HK-2 (cell line): ENCODE results near the gene FAM3B.

ENCODE experiments used
- DNase-seq: peaks from one replicate; pipeline ENCODE4 v3.0.0-alpha.2; 2018; ENCODE audit not compliant: unreplicated experiment

Gene FAM3B

DNA sequence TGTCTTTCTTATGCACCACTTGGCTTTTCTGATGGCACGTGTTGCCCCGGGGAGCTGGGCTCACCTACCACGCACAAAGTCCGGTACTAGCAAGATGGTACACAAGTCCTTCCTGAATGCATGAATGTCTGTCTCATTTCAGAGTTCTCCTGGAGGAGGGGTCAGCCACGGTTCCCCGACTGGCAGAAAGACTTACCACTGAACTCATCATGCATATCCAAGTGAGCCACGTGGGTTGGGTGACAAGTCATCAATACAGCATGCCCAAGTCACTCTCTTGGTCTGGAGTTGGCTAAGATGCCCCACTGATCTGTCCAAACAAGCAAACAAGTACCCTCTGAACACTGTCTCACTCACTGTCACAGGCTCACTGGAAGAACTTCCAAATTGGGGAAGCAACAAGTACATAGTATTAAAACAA is 80.9 kb downstream of the FAM3B start:
- DNase-seq = no peak

DNA sequence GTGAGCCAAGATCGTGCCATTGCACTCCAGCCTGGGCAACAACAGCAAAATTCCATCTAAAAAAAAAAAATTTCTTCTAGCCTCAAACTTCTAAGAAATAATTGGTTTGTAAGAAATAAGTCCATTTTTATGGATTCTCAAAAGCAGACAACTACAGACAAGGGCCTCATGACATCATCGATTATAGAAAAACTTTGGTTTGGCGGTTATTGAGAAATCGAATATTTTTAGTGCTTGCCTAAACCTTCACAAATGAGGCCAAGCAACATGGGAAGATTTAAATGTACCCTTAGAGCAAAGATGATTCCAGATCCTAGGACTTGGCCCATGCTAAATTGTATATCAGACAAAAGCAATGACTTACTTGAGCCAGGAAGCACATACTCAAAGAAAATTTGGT is 81.7 kb downstream of the FAM3B start:
- no peak for DNase-seq

DNA sequence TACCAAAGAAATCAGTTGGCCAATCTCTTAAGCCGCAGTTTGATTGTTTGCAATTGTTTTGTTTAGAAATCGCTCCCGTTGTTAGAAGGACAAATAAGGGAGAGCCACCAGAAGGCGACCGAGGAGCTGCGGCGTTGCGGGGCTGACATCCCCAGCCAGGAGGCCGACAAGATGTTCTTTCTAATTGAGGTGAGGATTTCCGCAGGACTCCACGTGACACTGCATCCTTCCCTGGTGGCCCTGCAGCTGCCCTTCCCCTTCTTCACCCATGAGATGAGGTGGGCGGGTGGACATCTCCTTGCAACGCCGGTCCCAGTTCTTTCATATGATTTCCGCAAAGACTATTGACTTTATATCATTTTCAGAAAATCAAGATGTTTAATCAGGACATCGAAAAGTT is 82.2 kb downstream of the FAM3B start:
- DNase-seq = no peak

DNA sequence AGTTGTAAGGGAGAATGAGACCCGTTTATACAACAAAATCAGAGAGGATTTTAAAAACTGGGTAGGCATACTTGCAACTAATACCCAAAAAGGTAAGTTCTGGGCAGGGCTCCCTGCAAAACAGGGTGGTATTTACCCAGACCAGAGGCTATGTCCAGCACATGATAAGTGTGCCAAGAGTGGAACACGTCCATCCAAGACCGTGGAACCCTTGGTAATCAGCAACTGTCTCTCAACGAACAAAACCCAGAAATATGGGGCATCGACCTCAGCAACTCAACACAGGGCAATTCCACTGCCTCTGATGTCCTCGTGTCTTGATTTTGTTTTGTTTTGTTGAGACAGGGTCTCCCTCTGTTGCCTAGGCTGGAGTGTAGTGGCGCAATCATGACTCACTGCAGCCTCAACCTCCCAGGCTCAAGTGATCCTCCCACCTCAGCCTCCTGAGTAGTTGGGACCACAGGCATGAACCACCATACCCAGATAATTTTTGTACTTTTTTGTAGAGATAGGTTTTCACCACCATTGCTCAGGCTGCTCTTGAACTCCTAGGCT is 82.7 kb downstream of the FAM3B start:
- DNase-seq = no peak

DNA sequence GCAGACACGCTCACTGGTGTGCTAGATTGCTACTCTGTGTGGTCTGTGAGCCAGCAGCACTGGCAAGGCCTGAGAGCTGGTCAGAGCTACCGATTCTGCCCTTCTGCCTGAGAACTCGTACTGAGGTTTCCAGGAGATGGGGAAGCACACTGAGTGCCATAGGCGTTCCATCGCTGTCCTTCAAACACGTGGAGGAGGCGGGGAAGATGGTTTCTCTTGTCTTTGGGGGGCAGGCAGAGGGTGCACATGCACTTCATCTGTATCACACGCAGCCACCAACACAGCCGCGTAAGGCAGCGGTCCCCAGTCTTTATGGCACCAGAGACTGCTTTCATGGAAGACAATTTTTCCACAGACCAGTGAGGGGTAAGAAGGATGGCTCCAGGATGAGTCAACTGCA is 85.6 kb downstream of the FAM3B start:
- DNase-seq = no peak

DNA sequence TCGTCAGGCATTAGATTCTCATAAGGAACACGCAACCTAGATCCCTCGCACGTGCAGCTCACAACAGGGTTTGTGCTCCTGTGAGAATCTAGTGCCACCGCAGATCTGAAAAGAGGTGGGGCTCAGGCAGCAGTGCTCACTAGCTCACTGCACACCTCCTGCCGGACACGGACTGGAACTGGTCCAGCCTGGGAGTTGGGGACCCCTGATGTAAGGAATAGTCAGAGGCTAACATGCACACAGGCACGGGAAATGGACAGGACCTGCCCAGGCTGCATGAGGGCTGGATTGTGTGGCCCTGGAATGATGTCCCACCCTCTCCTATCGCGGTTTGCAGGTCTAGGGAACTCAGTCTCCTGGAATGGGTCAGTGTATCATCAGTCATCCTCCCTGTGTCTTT is 86.2 kb downstream of the FAM3B start:
- DNase-seq = no peak

DNA sequence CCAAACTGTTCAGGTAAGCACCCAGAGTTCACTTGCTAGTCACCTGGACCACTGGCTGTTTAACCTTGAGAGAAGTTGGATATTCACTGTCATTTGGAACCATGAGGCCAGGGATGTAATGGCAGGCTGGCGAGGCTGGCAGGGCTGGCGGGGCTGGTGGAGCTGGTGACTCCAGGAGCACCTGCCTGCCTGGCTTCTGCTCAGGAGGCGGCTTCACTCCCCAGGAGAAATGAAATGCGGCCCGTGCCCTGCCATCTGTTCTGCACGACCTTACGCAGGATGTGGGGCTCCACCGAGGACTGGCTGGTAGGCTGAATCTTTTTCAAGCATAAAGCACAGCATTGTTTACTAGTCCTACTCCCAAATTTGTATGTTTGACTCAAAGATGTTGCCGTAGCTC is 86.7 kb downstream of the FAM3B start:
- no peak for DNase-seq

DNA sequence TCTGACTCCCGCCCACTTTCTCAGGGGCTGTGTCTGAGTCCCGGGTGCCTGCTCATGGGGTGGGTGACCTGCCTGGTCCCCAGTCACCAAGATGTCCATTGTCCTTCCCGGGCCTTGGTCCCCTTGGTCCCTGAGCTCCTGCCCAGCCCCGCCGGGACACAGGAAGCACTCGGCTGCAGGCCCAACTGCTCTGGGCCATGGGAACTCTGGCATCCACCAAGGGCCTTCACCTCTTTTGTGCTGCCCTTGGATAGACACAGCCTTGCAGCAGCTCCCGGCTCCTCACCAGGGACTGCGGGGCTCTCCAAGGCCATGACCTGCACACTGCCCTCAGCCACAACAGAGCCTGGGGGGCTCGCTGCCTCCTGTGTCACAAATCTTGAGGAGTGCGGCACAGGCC is 87.4 kb downstream of the FAM3B start:
- no peak for DNase-seq

DNA sequence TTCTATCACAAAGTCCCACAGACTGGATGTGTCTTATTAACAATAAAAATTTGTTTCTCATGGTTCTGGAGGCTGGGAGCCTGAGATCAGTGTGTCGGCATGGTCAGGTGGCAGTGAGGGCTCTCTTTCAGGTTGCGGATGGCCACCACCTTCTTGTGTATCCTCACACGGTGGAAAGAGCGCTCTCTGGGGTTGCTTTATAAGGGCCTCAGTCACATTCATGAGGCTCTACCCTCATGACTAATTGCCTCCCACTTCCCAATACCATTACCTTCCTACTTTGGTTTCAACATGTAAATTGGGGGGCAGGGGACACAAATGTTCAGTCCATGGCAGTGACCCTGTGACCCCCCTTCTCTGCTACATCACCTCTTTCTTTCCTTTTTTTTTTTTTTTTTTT is 88.7 kb downstream of the FAM3B start:
- DNase-seq = no peak

DNA sequence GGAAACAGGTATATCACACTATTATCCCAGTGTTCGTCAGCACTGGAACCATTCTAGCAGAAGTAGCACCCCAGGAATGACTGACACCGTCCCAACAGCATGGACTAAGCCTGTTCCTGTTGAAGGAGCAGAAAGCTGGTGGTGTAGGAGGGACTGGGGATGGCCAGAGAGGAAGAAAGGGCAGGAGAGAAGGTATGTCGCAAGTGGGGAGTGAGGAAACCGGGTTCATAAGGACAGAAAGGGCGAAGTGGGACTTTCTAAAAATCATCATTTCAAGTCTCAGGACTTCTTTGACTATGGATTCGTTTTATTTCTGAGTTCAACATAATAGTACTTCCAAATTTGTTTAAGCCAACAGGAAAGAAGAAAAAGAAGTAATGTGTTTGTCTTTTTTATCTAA is 89.7 kb downstream of the FAM3B start:
- DNase-seq = no peak
